GM21619 (cell line): ENCODE data around the gene MTMR12.
A peak's percentile ranks its signal among the peaks of the same experiment; 100 is the strongest.

ENCODE experiments used
- ATAC-seq: cut with Tn5 transposase; IDR thresholded peaks from one replicate; pipeline ENCODE4 v1.9.1; 2021; ENCODE audit not compliant: unreplicated experiment

The MTMR12 gene

DNA sequence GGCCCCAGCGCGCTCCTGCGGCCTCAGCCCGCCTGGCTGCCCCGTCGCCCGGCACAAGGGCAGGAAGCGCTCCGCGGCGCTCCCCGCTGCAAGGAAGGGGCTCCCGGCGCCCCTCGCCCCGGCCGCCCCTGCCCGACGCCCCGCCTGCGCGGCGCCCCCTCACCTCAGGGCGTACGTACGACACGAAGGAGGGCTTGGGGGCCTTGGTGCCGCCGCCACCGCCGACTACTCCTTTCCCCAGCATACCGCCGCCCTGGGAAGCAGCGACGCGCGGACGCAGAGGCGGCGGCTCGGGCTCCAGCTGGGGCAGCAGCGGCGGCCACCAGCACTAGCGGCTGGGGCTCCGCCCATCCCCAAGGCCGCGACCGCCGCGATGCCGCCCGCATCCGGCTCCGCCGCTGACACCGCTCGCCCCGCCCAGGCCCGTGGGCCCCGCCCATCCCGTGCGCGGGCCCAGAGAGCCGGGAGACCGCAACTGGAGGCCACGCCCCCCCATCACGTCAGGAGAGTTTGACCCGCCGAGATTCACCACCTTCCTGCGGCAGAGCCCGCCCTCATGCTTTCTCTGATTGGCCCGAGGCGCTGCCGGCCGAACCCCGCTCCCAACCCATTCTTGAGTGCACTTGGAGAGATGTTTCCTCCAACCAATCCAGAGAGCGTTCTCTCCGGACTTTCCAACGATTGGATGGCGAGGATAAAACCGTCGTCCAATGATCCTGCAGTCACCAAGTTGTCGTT is at the start of gene MTMR12:
Gene MTMR12, minus strand, starts transcription at position 345 of the 738 bp plus-strand sequence. Its CDS starts 101 bp downstream, at position 244.
- ATAC-seq: peak; percentile 92

DNA sequence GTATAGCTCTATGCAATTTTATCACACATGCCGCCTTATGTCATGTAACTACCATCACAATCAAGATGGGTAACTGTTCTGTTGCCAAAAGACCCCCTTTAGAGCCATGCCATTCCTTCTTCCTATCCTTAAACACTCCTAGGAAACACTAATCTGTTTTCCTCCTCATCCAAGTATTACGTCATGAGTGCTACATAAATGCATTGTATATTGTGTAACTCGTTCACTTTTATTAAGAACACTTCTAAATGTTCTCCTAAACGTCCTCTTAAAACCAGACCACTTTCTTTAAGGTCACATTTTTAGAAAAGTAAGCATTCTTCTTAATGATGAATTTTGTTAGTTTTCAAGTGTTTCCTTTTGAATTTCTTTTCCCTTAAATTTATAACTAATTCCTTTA is 49.8 kb upstream of the MTMR12 start:
- no peak for ATAC-seq

- ATAC-seq: no peak
Observed at GRCh38 chr5:32360906-32361305, 48.2 kb upstream of the MTMR12 start.

DNA sequence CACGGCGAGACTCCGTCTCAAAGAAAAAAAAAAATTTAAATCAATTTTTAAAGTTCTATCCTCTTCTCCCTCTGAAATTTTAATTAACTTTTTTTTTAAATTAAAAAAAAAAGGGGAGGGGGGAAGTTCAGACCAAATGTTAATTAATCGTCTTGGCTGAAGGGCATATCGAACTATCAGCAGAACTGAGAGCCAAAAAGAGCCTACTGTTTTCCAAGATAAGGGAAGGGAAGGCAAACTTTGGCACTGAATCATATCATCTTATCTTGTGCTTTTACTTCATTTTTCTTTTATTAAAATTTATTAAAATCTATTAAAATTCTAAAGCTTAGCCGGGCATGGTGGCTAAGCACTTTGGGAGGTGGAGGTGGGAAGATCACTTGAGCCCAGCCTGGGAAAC is 45.9 kb upstream of the MTMR12 start:
- ATAC-seq: no peak

DNA sequence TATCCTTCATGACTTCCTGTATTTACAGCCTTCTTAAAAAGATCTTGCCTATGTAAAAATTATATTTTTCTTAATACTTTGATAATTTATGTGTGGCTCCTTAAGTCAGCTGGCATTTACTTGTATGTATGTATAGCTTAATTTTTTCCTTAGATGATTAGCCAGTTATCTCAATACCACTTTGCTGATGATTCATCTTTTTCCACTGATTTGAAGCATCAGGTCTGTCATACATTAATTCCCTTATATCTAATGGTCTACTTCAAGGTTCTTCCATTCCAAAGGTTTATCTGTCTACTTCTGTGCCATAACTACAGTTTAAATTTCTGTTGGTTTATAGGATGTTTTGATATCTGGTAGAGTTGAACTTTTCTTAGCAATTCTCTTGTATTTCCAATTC is 44.9 kb upstream of the MTMR12 start:
- no peak for ATAC-seq

GRCh38 chr5:32355686-32356085 is 42.9 kb upstream of the MTMR12 start:
- ATAC-seq: no peak

DNA sequence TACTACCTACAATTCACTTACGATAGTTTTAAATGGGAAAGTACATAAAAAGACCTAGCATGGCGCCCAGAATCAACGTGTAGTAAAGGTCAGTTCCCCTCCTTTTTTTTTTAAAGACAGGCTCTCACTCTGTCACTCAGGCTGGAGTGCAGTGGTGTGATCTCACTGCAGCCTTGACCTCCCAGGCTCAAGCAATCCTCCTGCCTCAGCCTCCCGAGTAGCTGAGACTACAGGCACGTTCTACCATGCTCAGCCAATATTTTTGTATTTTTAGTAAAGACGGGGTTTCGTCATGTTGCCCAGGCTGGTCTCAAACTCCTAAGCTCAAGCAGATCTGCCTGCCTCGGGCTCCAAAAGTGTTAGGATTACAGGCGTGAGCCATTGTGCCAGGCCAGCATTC is 40.7 kb upstream of the MTMR12 start:
- ATAC-seq: no peak

GRCh38 chr5:32352685-32353084 is 39.9 kb upstream of the MTMR12 start:
- ATAC-seq: no peak

- ATAC-seq: no peak
Observed at GRCh38 chr5:32346869-32347268, 34.1 kb upstream of the MTMR12 start.

DNA sequence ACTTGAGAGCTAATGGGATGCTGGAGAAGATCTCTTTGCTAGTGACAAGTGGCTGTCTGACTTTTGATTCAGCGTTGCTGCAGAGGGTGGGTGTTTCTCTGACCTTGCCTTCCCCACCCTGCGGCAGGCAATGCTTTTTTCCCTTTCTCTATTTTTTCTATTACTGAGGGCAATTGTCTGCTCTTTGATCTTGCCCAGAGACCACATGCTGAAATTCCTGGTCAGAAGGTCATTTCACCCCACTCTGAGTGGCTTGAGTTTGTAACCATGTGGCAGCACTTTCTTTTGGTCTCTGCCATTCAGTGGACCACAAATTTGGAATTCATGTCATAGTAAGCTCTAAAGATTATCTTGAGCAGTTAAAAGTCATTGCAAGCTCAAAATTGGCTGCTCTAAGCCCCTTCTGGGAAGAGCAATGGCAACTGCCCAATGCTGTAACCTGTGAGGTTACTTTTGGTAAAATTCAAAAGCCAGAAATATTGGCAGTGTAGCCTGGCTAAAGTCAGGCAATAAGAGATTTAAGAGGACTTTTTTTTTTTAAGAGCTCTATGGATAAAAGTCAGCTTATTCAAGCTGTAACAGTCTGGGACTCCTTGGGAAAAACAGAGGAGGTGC is 30.4 kb upstream of the MTMR12 start:
- no peak for ATAC-seq

DNA sequence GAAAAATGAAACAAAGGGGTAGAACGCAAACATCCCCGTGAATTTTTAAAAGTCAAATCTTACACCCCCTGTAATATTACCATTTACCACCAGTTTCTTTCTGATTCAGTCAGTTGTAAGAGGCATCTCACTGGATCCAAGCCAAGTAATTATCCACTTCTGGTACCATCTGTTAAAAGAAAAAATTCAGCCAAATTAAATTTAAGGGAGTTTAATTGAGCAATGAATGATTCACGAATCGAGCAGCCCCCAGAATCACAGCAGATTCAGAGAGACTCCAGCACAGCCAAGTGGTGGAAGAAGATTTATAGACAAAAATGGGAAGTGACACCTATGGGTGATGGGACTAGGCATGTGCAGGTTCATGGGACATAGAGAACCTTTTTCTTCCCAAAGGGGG is 29.9 kb upstream of the MTMR12 start:
- ATAC-seq: no peak

DNA sequence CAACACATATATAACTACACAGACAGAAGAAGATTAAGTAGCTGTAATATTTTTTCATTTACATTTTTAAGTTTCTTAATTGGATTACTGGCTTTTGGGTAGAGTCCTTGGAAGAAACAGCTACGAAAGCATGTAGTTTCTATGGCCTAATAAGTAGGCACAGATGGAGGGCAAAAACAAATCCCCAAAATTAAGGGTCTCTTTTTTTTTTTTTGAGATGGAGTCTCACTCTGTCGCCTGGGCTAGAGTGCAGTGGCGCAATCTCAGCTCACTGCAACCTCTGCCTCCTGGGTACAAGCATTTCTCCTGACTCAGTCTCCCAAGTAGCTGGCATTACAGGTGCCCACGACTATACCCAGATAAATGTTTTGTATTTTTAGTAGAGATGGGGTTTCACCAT is 27.1 kb upstream of the MTMR12 start:
- ATAC-seq: no peak

DNA sequence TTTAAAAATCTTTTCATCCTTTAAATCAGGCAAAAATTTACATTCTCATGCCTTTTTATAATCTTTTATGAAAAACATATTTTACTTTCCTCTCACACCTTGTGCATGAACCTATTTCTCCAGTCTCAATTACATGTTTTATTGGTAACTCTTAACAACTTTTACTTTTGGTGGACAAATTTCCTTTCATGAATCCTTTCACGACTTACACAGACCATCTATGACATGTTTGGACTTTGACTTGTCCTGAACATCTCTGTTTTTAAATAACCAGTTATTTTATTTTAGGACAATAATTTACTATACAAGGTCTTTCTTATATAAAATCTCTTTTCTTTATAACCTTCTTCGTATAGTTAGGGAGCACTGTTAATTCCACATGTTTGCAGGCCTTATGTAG is 26.5 kb upstream of the MTMR12 start:
- ATAC-seq: no peak

DNA sequence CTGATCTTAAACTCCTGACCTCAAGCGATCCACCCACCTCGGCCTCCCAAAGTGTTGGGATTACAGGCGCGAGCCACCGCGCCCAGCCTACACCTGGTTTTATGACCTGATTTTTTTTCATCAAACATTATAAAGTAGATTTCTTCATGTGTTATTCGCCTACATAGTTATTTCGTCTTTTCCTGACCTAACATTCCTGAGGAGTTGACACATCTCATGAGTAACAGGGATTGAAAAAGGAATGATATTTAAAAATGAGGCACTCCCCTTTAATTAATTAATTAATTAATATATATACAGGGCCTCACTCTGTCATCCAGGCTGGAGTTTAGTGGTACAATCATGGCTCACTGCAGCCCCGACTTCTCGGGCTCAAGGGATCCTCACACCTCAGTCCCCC is 20.2 kb upstream of the MTMR12 start:
- no peak for ATAC-seq

- ATAC-seq: no peak
Observed at GRCh38 chr5:32332361-32332760, 19.6 kb upstream of the MTMR12 start.

GRCh38 chr5:32331935-32332274 is 19.2 kb upstream of the MTMR12 start:
- no peak for ATAC-seq

DNA sequence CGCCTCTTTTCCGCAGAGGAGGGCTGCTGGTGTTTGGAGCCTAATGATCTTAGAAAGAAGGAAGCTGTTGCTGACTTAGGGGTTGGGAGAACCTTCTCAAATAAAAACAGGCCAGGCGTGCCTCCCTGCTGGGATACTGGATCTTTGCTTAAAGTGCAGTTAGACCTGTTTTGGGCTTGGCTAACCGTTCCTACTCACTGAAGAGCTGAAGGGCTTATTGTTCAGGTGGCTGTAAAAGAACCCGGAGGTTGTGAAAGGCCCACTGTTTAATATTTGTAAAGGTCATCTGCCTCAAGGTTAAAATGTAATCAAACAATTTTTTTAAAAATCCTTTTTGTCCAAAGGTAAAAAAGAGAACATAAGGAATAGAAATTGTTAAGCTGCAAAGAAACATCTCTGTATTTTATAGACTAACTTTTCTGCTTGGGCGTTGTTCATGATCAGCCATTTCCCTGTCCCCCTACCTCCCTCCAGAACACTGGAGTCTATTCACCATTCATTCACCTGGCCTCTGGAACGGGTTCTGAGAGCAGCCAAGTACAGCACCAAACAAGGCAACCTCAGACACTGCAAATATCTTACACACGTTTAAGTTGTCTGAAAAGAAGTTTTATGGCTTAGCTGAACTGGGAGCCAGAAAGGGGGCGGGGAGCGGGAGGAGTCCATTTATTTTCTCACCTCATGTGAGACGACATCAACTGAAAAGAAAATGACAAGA is 18.6 kb upstream of the MTMR12 start:
- ATAC-seq: no peak

DNA sequence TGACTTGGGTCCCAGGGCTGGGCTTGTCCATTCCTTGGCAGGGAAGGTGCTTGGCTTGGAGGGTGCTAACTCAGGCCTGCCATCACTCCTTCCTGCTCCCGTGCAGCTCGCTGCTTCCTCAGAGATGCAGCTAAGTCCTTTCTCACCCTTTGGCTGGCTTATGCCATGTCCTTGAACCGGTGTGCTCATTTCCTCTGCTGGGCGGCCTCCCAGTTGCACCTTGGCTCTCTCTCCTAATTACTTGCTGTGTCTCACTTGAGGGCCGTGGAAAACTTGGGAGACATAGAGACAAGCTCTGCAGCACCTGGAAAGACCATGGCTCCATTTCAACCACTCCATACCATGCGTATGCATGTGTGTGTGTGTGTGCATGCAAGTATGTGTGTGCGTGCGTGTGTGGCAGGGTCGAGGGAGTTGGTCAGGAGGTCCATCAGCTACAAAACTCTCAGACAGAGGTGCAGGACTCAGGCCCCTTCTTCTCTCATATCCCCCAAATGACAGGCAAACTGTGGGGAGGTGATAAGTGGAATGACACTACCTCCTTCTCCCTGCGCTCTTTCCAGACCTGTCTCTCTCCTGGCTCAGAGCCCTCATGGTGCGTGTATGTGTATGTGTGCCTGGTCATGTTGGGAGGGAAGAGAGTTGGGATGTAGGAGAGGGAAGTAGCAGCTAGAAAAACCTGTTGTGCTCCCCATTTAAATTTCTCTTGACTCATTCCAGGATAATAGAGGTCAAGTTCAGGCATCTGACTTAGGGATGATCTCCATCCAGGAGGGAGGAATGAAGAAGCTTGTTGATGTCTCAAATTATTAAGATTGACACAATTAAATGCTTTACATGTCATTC is 17.6 kb upstream of the MTMR12 start:
- no peak for ATAC-seq

GRCh38 chr5:32329395-32329834 is 16.7 kb upstream of the MTMR12 start:
- ATAC-seq: peak; percentile 78

- ATAC-seq: no peak
Observed at GRCh38 chr5:32326216-32326772, 13.6 kb upstream of the MTMR12 start.

DNA sequence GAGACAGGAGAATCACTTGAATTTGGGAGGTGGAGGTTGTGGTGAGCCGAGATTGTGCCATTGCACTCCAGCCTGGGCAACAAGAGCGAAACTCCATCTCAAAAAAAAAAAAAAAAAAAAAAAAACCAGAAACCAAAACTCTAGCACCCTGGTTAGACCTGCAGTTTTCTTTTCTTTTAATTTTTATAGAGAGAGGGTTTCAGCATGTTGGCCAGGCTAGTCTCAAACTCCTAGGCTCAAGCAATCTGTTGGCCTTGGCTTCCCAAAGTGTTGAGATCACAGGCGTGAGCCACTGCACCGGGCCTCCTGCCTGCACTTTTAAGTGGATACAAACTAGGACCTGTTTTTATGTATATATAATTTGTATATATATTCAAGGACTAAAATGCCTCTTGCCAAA is 12.9 kb upstream of the MTMR12 start:
- no peak for ATAC-seq
